HG02588 (cell line): Measurements from ENCODE around the gene PLPPR3.

Experiments
- ATAC-seq: cut with Tn5 transposase; IDR thresholded peaks from one replicate; pipeline ENCODE4 v1.9.1; 2021; ENCODE audit warnings: mild to moderate bottlenecking, moderate library complexity; ENCODE audit not compliant: unreplicated experiment

PLPPR3 gene, protein sequence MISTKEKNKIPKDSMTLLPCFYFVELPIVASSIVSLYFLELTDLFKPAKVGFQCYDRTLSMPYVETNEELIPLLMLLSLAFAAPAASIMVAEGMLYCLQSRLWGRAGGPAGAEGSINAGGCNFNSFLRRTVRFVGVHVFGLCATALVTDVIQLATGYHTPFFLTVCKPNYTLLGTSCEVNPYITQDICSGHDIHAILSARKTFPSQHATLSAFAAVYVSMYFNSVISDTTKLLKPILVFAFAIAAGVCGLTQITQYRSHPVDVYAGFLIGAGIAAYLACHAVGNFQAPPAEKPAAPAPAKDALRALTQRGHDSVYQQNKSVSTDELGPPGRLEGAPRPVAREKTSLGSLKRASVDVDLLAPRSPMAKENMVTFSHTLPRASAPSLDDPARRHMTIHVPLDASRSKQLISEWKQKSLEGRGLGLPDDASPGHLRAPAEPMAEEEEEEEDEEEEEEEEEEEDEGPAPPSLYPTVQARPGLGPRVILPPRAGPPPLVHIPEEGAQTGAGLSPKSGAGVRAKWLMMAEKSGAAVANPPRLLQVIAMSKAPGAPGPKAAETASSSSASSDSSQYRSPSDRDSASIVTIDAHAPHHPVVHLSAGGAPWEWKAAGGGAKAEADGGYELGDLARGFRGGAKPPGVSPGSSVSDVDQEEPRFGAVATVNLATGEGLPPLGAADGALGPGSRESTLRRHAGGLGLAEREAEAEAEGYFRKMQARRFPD

DNA sequence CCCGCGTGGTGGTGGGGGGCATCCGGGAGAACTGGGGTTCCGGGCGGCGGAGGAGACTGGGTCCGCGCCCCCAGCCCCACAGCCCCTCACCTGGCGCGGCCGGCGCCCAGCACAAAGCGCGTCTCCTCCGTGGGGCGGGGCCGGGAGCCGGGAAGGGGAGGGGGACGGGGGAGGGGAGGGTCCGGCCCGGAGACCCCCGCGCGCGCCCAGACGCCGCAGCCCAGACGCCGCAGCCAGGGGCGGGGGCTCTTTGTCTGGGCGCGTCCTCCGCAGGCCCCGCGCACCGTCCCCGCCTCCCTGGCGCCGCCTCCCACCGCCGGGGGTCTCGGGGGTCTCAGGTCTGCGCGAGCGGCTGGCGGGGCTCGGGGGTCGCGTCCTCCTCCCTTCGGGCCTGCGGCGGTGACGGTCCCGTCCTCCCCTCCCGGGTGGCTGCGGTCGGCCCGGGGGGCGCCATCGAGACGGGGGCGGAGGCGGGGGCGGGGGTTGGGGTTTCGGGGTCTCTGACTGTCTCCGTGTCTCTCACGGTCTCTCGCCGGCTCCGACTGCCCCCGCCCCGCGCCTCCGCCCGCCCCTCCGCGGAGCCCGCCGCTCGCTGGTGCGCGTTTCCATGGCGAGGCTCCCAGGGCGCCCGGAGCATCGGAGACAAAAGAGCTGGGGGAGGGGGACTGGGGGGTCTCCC, at the start of gene PLPPR3:
TSS of gene PLPPR3 (minus strand) at position 131 of the 679 bp plus-strand sequence. CDS start 396 bp downstream, outside the sequence.
- no peak for ATAC-seq

DNA sequence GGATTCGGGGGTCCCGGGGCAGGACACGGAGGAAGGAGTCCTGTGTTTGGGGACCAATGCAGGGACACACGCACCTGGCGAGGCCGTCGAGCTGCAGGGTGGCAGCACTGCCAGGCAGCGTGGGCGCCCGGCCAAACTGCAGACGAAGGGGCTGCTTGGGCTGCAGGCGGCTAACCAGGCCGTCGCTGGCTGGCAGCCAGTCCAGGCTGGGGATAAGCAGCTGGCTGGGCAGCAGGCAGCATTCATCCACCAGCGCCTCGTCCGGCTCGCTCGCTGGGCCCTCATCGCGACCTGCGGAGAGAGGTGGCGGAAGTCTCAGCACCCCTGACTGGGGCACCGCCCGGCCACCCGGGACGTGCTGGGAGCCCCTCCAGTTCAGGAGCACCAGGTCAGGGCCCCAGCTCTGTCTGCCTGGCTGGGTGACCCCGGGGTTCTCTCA, 49.2 kb upstream of the PLPPR3 start:
- no peak for ATAC-seq

DNA sequence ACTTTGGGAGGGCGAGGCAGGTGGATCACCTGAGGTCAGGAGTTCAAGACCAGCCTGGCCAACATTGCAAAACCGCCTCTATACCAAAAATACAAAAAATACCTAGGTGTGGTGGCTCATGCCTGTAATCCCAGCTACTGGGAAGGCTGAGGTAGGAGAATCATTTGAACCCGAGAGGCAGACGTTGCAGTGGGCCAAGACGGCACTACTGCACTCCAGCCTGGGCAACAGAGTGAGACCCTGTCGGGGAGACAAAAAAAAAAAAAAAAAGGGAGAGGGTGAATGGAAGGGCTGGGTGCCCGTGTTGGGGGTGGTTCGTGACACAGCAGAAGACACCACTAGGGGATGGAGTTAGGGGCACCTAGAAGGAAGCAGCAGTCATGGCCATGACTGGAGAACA, 48.6 kb upstream of the PLPPR3 start:
- no peak for ATAC-seq

DNA sequence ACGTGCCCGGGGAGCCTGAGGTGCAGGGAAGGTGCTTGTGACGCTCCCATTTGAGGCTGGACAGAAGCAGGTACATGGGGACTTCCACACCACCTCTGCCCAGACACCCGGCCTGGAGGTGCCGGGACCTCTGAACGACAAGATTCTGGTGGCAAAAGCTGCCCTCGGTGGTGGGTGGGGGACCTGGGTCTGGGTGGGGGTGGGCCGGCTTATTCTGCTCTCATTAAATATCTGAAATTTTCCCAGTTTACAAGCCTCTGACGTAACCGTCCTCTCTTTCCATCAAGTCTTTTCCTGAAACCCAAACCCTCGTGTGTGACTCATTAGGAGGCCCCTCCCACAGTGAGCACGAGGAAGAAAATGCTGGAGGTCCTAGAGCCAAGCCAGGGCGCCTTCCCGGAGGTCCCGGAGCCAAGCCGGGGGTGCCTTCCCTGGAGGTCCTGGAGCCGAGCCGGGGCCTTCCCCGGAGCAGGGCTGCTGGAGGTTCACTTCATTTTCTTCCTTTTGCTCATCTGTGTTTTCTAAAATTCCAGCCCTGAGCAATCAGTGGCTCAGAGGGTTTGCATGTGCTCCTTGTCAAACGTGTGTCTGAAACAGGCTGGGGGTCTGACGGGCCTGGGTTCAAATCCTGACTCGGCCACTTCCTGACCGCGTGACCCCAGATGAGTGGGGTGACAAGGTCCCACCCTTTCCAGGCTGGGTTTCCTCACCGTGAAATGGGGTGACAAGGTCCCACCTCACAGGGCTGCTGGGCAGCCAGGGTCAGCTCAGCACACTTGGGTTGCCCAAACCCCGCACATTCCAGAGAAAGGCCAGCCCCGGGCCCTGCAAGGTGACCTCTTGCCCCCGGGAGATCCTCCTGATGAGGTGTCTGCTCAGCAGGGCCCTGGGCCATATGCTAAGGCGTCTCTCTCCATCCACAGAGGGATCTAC, 47.8 kb upstream of the PLPPR3 start:
- no peak for ATAC-seq

DNA sequence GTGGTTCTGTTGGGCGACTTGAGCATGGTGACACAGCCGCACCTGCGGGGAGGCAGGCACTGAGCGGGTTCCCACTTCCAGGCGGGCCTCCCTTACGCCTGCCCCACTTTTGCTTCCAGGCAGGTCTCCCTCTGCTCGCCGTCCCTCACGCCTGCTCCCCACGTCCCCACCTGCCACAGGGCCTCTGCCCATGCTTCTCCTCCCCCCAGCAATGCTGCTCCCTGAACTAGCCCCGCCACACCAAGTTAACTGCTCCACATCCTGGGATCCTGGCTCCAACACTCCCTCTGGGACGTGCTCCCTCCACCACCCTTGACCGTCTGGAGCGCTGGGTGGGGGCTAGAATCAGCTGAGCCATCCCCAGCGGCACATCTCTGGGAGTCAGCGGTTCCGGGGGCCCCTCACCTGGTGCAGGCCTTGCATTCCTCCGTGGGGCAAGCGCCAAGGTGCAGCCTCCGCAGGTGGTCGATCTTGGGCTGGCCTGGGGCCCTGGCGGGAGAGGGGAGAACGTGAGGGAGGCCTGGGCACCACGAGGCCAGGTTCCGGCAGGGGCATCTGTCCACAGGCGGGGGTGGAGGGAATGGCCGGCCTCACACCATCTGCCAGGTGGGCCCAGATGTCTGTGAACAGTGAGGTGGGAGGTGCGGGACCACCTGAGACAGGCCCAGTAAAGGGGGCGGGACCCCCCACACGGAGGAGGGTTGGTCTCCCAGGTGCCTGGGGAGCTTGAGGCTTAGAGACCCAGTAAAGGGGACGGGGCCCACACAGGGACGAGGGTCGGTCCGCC, 46.9 kb upstream of the PLPPR3 start:
- no peak for ATAC-seq

DNA sequence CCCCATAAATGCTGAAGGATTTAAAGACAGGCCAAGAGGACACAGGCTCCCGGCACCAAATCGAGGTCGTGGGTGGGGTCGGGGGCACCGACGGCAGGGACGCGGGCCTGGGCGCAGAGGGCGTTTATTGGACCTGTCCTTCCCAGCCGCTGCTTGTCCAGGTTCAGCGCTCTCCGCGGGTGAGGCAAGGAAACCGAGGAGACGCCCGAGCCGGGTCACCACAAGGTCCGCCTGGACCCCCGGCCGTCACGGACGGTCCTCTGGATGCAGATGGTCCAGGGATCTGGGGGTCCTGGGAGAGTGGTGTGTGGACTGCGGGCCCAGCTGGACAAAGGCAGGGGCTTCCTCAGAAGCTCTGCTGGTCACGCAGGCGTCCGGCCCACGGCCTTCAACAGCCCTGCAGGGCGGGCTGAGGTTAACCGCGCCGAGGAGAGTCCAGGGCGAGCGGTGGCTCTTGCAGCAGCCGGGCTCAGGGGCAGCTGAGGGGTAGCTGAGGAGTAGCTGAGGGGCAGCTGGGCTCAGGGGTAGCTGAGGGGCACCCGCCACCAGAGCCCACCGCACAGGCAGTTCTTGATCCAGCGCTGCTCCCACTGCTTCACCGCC, 46.2 kb upstream of the PLPPR3 start:
- ATAC-seq, result no peak

DNA sequence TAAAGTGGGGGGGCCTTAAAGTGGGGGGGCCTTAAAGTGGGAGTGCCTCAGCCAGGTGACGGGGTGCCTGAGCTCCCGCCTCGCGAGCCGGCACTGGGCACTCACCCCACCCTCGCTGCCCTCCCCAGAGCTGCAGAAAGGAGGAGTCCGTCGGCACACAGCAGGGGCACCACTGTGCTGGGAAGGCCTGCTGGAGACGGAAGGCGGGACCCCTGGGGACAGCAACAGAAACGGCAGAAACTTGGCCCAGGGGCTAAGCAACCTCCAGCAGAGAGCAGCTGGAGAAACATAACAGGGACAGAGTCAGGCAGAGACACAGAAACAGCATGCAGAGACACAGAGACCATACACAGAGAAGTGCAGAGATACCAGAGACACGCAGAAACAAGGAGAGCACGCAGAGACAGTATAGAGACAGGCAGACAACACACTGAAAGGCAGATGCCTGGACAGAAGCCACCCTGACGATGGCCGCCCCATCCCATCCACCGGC, 45.6 kb upstream of the PLPPR3 start:
- no peak for ATAC-seq

DNA sequence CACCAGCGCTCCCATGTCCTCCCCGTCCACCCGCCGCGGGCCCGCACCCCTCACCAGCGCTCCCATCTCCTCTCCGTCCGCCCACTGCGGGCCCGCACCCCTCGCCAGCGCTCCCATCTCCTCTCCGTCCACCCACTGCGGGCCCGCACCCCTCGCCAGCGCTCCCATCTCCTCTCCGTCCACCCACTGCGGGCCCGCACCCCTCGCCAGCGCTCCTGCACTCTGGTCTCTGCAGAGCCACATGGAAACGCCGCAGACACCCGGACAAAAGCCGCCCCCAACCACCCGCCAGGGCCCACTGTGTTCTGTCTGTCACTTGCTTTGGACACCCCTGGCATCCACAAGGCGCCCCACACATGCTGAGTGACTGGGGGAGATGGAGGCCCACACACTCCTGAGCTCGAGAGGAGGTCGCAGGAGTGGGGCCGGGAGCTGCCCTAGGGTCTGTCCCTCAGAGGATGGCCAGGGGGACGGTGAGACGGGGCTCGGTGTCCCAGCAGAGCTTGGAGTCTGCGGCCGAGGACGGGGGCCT, 45.1 kb upstream of the PLPPR3 start:
- no peak for ATAC-seq

DNA sequence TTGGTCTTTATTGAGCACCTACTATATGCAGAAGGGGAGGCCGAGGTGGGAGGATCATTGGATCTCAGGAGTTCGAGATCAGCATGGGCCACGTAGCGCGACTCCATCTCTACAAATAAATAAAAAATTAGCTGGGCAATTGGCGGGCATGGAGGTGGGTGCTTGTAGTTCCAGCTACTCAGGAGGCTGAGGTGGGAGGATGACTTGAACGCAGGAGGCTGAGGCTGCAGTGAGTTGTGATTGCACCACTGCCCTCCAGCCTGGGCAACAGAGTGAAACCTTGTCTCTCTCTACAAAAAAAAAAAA, 41.5 kb upstream of the PLPPR3 start:
- ATAC-seq, result no peak

DNA sequence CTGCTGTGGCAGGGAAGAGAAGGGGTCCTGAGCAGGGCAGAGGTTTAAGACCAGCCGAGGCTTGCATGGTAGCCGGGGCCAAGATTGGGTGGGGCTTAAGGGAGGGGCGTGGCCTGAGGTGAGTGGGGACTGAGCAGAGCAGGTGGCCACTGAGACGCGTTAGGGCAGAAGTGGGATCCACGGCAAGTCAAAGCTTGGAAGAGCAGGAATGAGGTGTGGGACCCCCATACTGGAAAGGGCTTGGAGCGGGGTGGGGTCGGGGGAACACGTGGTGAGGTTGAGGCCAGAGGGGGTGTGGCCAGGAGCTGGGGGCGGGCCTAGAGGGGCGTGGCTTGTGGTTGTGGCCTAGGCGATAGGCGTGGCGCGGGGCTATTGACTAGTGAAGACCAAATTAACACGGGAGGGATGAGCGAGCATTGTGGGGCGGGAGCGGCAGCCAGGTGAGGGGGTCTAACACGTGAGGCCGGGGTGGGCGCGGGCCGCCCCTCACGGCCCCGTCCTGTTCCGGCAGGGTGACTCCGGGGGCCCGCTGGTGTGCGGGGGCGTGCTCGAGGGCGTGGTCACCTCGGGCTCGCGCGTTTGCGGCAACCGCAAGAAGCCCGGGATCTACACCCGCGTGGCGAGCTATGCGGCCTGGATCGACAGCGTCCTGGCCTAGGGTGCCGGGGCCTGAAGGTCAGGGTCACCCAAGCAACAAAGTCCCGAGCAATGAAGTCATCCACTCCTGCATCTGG, 41.0 kb upstream of the PLPPR3 start:
- ATAC-seq, result no peak

DNA sequence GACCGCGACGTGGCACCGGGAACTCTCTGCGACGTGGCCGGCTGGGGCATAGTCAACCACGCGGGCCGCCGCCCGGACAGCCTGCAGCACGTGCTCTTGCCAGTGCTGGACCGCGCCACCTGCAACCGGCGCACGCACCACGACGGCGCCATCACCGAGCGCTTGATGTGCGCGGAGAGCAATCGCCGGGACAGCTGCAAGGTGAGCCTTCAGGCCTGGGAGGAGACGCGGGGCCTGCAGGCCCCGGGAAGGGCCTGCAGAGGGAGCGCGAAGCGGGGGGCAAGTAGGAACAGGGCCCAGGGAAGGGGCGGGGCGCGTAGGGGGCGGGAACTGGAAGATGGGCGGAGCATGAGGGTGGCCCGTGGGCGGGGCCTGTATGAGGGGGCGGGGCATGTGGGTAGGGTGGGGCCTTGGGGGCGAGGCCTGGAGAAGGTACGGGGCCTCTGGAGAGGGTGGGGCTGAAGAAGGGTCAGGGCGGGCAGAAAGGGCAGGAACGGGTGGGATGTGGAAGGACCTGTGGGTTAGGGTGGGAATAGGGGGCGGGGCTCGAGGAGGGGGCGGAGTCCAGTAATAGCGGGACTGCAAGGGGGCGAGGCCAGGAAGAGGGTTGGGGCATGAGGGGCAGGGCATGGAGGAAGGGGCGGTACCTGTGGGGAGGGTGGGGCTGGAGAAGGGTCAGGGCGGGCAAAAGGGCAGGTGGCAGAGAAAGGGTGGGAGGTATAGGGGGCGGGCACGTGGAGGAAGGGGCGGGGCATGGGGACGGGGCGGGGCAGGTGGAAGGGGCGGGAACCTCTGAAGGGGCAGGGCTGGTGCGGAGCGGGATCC, 40.2 kb upstream of the PLPPR3 start:
- no peak for ATAC-seq

DNA sequence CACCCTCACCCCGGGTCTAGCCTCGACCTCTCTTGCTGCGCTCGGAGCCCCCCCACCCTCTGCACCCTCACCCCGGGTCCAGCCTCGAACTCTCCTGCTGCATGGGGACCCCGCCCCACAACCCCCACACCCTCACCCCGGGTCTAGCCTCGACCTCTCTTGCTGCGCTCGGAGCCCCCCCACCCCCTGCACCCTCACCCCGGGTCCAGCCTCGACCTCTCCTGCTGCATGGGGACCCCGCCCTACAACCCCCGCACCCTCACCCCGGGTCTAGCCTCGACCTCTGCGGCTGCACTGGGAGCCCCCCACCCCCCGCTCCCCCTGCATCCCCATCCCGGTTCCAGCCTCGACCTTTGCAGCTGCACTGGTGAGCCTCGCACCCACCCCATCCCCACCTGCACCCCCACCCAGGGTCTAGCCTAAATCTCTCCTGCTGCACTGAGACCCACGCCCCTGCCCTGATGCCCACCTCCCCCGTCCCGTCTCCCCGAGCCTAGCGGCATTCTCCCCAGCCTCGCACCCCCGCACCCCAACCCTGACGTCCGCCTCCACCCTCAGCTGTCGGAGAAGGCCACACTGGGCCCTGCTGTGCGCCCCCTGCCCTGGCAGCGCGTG, 39.5 kb upstream of the PLPPR3 start:
- no peak for ATAC-seq

DNA sequence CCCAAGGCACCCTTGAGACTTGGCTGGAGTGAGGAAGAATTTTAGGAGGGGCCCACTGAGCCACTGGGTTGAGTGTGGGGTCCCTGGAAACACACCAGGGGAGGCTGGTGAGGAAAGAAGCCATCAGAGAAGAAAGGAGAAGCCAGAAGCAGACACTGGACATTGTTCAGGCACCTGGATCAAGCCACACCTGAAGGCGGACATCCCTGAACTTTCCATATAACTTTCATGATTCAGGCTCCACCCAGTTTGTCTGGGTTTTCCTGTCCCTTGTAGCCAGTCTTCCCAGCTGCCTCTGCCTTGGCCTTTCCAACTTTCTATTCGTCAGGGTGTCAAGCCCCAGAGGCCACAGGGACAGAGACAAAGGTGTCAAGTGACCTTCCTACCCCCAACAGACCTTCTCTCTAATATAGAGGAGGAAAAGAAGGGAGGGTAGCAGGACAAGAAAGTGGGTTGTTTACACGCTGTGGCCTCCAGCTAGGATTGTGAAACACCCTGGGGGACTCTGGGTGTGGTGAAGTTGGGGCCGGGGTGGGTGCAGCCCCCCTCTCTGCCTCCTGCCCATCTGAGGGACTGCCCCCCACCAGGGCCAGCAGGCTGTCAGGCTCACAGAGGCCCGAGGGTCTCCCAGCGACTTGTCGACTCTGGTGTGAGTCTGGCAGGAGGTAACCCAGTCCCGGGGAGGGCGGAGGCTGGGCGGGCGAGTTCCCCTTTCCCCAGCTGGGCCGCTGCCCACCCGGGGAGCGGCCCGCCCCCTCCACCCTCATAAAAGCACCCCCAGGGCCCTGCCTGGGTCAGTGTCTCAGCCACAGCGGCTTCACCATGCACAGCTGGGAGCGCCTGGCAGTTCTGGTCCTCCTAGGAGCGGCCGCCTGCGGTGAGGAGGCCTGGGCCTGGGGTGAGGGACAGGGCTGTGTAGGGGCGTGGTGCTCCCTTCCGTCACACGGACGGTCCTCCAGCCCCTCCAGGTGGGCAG, 37.4 kb upstream of the PLPPR3 start, which contains the start of gene CFD:
TSS of gene CFD (plus strand) at position 797 of the 976 bp plus-strand sequence. CDS start at position 823, 26 bp downstream.
- no peak for ATAC-seq

DNA sequence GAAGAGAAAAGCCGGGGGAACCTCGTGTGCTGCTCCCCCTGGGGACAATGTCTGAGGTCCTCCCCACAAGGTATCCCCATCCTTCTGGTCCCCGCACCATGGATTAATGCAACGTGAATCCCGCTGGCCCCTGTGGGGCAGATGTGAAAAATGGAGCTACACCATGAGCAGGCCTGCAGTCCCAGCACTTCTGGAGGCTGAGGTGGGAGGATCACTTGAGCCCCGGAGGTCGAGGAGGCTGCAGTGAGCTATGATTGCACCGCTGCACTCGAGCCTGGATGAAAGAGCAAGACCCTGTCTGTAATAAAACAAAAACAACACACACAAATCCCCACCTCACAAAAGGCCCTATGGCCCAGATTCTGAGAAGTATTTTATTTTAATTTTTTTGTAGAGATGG, 36.5 kb upstream of the PLPPR3 start:
- no peak for ATAC-seq

DNA sequence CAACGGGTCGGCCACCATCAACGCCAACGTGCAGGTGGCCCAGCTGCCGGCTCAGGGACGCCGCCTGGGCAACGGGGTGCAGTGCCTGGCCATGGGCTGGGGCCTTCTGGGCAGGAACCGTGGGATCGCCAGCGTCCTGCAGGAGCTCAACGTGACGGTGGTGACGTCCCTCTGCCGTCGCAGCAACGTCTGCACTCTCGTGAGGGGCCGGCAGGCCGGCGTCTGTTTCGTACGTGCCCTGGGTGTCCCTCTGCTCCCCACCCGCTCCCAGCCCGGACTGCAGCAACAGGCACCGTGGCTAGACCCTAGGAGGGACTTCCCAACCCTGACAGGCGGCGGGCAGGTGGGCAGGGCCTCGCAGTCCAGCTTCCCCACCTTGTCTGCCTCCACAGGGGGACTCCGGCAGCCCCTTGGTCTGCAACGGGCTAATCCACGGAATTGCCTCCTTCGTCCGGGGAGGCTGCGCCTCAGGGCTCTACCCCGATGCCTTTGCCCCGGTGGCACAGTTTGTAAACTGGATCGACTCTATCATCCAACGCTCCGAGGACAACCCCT, 33.9 kb upstream of the PLPPR3 start:
- no peak for ATAC-seq

DNA sequence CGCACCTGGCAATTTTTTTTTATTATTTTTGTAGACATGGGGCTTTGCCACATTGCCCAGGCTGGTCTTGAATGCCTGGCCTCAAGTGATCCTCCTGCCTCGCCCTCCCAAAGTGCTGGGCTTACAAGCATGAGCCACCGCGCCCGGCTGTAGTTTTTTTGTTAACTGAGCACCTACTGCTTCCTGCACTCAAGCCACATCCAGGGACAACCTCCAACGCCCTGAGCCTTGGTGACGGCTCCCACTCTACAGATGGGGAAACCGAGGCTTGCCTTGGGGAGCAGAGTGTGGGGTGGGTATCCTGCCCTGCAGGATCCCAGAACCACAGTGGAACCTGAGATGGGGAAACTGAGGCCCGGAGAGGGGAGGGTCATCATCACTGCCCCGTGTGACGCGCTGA, 33.4 kb upstream of the PLPPR3 start:
- ATAC-seq, result no peak
